Stimulated activated CD4-positive, alpha-beta T cell treated with anti-CD3 and anti-CD28 coated beads, Interleukin-1b, Interleukin-23, amount 100 ng/mL, for 4 hours (primary cell): Measurements from ENCODE around the gene CDYL.

Experiments used
- DNase-seq, 2 donors: peaks; one replicate each; pipeline ENCODE4 v3.0.0-alpha.2; 2020; ENCODE audit warnings: low read depth in 2 of 2

The CDYL gene

GRCh38 chr6:4883298-4883697, 107.1 kb downstream of the CDYL start:
- no peak for DNase-seq

- no peak for DNase-seq
These were observed 108.6 kb downstream of the CDYL start for GRCh38 chr6:4884646-4885340.

- no peak for DNase-seq
These were observed 109.2 kb downstream of the CDYL start for GRCh38 chr6:4885341-4885933.

- DNase-seq: no peak
These were observed 112.6 kb downstream of the CDYL start for GRCh38 chr6:4888841-4889240.

GRCh38 chr6:4889701-4890100, 113.5 kb downstream of the CDYL start:
- DNase-seq: no peak

GRCh38 chr6:4890191-4890590, 114.0 kb downstream of the CDYL start:
- no peak for DNase-seq

GRCh38 chr6:4890627-4891026, 114.4 kb downstream of the CDYL start:
- no peak for DNase-seq

GRCh38 chr6:4891141-4891540, 114.9 kb downstream of the CDYL start:
- no peak for DNase-seq

- DNase-seq: no peak
These were observed 116.7 kb downstream of the CDYL start for GRCh38 chr6:4892785-4893485.

GRCh38 chr6:4894049-4894448, 117.8 kb downstream of the CDYL start:
- DNase-seq: no peak

- DNase-seq: no peak
These were observed 119.8 kb downstream of the CDYL start for GRCh38 chr6:4895971-4896370.

- DNase-seq: no peak
These were observed 120.2 kb downstream of the CDYL start for GRCh38 chr6:4896401-4896800.

- DNase-seq: no peak
These were observed 123.2 kb downstream of the CDYL start for GRCh38 chr6:4899249-4900034.

- no peak for DNase-seq
These were observed 125.3 kb downstream of the CDYL start for GRCh38 chr6:4901386-4902061.

- DNase-seq: no peak
These were observed 126.2 kb downstream of the CDYL start for GRCh38 chr6:4902363-4902762.

- no peak for DNase-seq
These were observed 126.9 kb downstream of the CDYL start for GRCh38 chr6:4903121-4903520.

GRCh38 chr6:4903751-4904370, 127.7 kb downstream of the CDYL start:
- DNase-seq: no peak

- DNase-seq: no peak
These were observed 128.3 kb downstream of the CDYL start for GRCh38 chr6:4904461-4905025.

- DNase-seq: no peak
These were observed 129.6 kb downstream of the CDYL start for GRCh38 chr6:4905826-4906225.

GRCh38 chr6:4906293-4907276, 130.4 kb downstream of the CDYL start:
- DNase-seq: no peak
